SK-N-SH treated with all-trans-retinoic acid at 6 μM for 48 hours (cell line): Measurements from ENCODE around the gene PDC.
"Not testable (repeated sequence)": the region's sequence is repeated elsewhere in the genome, so short reads cannot be mapped to it uniquely, and the experiment has no call there.

Source experiments
- ESRRG ChIP-seq: fragments of 250-450 bp; sonication (Bioruptor Pico); IDR thresholded peaks from 2 replicates; pipeline ENCODE4 v1.6.1; 2021; ENCODE audit warnings: mild to moderate bottlenecking
- POU6F1 ChIP-seq: fragments of 250-450 bp; sonication (Bioruptor Pico); IDR thresholded peaks from 2 replicates; pipeline ENCODE4 v1.8.0; 2021; ENCODE audit warnings: low read depth, mild to moderate bottlenecking, moderate library complexity, borderline replicate concordance
- RARB ChIP-seq: fragments of 250-450 bp; sonication (Bioruptor Pico); IDR thresholded peaks from 2 replicates; pipeline ENCODE4 v1.8.0; 2021; ENCODE audit warnings: mild to moderate bottlenecking, moderate library complexity
- ZFP3 ChIP-seq: fragments of 250-450 bp; sonication (Bioruptor Pico); IDR thresholded peaks from 2 replicates; pipeline ENCODE4 v1.5.0; 2020; ENCODE audit warnings: mild to moderate bottlenecking, moderate library complexity
- ZNF565 ChIP-seq: fragments of 450-650 bp; formaldehyde crosslinking; conservative IDR thresholded peaks from 2 replicates; pipeline ENCODE4 v1.5.0; 2020; ENCODE audit warnings: low read depth, mild to moderate bottlenecking, moderate library complexity
- TF ChIP-seq, protein P1 (sequence below): fragments of 250-450 bp; sonication (Bioruptor Pico); IDR thresholded peaks from 2 replicates; pipeline ENCODE4 v1.8.0; 2020; ENCODE audit warnings: mild to moderate bottlenecking, moderate library complexity, borderline replicate concordance

GRCh38 chr1:186465491-186465890, 4.6 kb upstream of the PDC start:
- TF ChIP-seq POU6F1, RARB, ZFP3, ZNF565, ESRRG (CRISPR knock-in tag): not testable (repeated sequence)
- TF ChIP-seq, protein P1, sequence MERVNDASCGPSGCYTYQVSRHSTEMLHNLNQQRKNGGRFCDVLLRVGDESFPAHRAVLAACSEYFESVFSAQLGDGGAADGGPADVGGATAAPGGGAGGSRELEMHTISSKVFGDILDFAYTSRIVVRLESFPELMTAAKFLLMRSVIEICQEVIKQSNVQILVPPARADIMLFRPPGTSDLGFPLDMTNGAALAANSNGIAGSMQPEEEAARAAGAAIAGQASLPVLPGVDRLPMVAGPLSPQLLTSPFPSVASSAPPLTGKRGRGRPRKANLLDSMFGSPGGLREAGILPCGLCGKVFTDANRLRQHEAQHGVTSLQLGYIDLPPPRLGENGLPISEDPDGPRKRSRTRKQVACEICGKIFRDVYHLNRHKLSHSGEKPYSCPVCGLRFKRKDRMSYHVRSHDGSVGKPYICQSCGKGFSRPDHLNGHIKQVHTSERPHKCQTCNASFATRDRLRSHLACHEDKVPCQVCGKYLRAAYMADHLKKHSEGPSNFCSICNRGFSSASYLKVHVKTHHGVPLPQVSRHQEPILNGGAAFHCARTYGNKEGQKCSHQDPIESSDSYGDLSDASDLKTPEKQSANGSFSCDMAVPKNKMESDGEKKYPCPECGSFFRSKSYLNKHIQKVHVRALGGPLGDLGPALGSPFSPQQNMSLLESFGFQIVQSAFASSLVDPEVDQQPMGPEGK (CRISPR knock-in tag) = not testable (repeated sequence)
